PC-3 (cell line): ENCODE measurements around the gene SRRM2.

Experiments
- CTCF ChIP-seq: fragments of 300-600 bp; sonication (generic); conservative IDR thresholded peaks from 2 replicates; pipeline ENCODE4 v1.5.1; 2017; ENCODE audit warnings: antibody characterized with exemption, low read depth, mild to moderate bottlenecking, low read length
- EZH2 ChIP-seq: fragments of 300-600 bp; sonication (generic); IDR thresholded peaks from one replicate; pipeline ENCODE4 v1.6.1; 2017; ENCODE audit warnings: antibody characterized with exemption, mild to moderate bottlenecking, low read length; ENCODE audit not compliant: unreplicated experiment
- EZH2phosphoT487 ChIP-seq: fragments of 300-600 bp; sonication (generic); IDR thresholded peaks from 2 replicates; pipeline ENCODE4 v1.6.1; 2018; ENCODE audit warnings: mild to moderate bottlenecking, antibody characterized with exemption, low read length, borderline replicate concordance

DNA sequence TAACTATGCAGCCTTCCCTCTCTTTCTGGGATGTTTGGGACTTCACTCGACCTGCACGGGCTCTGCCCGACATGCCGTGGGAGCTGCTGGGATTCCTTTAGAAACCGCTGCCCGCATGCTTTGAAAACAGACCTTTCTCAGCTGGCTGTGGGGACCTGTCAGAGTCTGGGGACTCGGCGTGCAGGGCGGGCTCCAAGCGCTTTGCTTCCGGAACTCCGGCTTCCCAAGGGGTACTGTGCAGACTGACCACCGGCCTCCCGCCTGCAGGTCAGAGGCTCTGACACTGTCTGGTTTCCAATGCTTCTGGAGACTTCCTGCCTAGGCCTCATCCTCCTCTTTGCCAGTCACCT, 44.2 kb upstream of the SRRM2 start:
- TF ChIP-seq CTCF (no peak), EZH2phosphoT487 (no peak), EZH2 (no peak)
